K562 (cell line): ENCODE measurements around the gene LAMA4.

ENCODE experiments used
- CBX1 ChIP-seq: sonication (generic); IDR thresholded peaks from 2 replicates; pipeline ENCODE4 v1.6.1; 2016; ENCODE audit warnings: antibody characterized with exemption, low read depth, mild to moderate bottlenecking
- FOS ChIP-seq: IDR thresholded peaks from 3 replicates; pipeline ENCODE4 v1.6.1; 2011; ENCODE audit not compliant: insufficient read length; ENCODE audit errors: extremely low read depth
- MNT ChIP-seq, 2 experiments: fragments of 450-650 bp; conservative IDR thresholded peaks; 2 replicates each; pipeline ENCODE4 v1.6.1; 2017; ENCODE audit warnings: mild to moderate bottlenecking in 2 of 2, moderate library complexity in 2 of 2
- RAD21 ChIP-seq, 2 experiments: fragments of 250-450 bp in 1 of 2; fragments of 450-650 bp in 1 of 2; sonication (Bioruptor Pico) in 1 of 2; formaldehyde crosslinking in 1 of 2; IDR thresholded peaks in 1 of 2; conservative IDR thresholded peaks in 1 of 2; 2 replicates each; pipeline versions ENCODE4 v1.4.0 to v1.8.0; 2020 to 2022; ENCODE audit warnings: mild to moderate bottlenecking in 2 of 2, moderate library complexity in 1 of 2
- RNF2 ChIP-seq: sonication (generic); IDR thresholded peaks from 2 replicates; pipeline ENCODE4 v1.6.1; 2016
- SUPT5H ChIP-seq: fragments of 450-650 bp; IDR thresholded peaks from 2 replicates; pipeline ENCODE4 v1.6.1; 2016
- ZNF224 ChIP-seq: sonication (generic); formaldehyde crosslinking; IDR thresholded peaks from 2 replicates; pipeline ENCODE4 v1.8.0; 2022; ENCODE audit warnings: mild to moderate bottlenecking, missing genetic modification reagents
- ZNF780A ChIP-seq: fragments of 250-450 bp; sonication (Bioruptor Pico); IDR thresholded peaks from 2 replicates; pipeline ENCODE4 v1.5.0; 2021; ENCODE audit warnings: mild to moderate bottlenecking
- TF ChIP-seq, protein P1 (sequence below), 3 experiments: IDR thresholded peaks in 2 of 3; conservative IDR thresholded peaks in 1 of 3; 2 replicates each; pipeline ENCODE4 v1.5.1; 2011 to 2012; ENCODE audit warnings: low read length in 3 of 3, mild to moderate bottlenecking in 3 of 3, control low read depth in 2 of 3, improper control_type of control experiment in 1 of 3, inconsistent platforms in 1 of 3, low read depth in 1 of 3, mixed read lengths in 1 of 3, moderate library complexity in 1 of 3; ENCODE audit not compliant: insufficient read depth in 2 of 3
- TF ChIP-seq, protein P2 (sequence below): fragments of 150-350 bp; IDR thresholded peaks from 2 replicates; pipeline ENCODE4 v1.6.1; 2014; ENCODE audit warnings: low read depth, mild to moderate bottlenecking, low read length, borderline replicate concordance

GRCh38 chr6:112224088-112224487 is 30.3 kb downstream of the LAMA4 start:
- no peak for TF ChIP-seq RNF2
- TF ChIP-seq CBX1, result no peak
- TF ChIP-seq, protein P1, sequence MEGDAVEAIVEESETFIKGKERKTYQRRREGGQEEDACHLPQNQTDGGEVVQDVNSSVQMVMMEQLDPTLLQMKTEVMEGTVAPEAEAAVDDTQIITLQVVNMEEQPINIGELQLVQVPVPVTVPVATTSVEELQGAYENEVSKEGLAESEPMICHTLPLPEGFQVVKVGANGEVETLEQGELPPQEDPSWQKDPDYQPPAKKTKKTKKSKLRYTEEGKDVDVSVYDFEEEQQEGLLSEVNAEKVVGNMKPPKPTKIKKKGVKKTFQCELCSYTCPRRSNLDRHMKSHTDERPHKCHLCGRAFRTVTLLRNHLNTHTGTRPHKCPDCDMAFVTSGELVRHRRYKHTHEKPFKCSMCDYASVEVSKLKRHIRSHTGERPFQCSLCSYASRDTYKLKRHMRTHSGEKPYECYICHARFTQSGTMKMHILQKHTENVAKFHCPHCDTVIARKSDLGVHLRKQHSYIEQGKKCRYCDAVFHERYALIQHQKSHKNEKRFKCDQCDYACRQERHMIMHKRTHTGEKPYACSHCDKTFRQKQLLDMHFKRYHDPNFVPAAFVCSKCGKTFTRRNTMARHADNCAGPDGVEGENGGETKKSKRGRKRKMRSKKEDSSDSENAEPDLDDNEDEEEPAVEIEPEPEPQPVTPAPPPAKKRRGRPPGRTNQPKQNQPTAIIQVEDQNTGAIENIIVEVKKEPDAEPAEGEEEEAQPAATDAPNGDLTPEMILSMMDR (IDR thresholded peaks at IDR 0.05 in 2 of 3, conservative IDR thresholded peaks at IDR 0.05 in 1 of 3; ENCODE audit: insufficient read depth in 2 of 3, low read depth in 1 of 3, low read length in 3 of 3), result no peak
- TF ChIP-seq ZNF780A (CRISPR knock-in tag), result no peak
- TF ChIP-seq SUPT5H, result no peak
- no peak for TF ChIP-seq FOS
- no peak for TF ChIP-seq RAD21 (CRISPR knock-in tag; conservative IDR thresholded peaks at IDR 0.05 in 1 of 2, IDR thresholded peaks at IDR 0.05 in 1 of 2)
- no peak for TF ChIP-seq ZNF224 (CRISPR knock-in tag)
- no peak for TF ChIP-seq MNT (conservative IDR thresholded peaks at IDR 0.05)
- TF ChIP-seq, protein P2, sequence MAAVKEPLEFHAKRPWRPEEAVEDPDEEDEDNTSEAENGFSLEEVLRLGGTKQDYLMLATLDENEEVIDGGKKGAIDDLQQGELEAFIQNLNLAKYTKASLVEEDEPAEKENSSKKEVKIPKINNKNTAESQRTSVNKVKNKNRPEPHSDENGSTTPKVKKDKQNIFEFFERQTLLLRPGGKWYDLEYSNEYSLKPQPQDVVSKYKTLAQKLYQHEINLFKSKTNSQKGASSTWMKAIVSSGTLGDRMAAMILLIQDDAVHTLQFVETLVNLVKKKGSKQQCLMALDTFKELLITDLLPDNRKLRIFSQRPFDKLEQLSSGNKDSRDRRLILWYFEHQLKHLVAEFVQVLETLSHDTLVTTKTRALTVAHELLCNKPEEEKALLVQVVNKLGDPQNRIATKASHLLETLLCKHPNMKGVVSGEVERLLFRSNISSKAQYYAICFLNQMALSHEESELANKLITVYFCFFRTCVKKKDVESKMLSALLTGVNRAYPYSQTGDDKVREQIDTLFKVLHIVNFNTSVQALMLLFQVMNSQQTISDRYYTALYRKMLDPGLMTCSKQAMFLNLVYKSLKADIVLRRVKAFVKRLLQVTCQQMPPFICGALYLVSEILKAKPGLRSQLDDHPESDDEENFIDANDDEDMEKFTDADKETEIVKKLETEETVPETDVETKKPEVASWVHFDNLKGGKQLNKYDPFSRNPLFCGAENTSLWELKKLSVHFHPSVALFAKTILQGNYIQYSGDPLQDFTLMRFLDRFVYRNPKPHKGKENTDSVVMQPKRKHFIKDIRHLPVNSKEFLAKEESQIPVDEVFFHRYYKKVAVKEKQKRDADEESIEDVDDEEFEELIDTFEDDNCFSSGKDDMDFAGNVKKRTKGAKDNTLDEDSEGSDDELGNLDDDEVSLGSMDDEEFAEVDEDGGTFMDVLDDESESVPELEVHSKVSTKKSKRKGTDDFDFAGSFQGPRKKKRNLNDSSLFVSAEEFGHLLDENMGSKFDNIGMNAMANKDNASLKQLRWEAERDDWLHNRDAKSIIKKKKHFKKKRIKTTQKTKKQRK, result no peak
